Measurements from ENCODE around the gene OR4F29.
"Not testable (repeated sequence)": the region's sequence is repeated elsewhere in the genome, so short reads cannot be mapped to it uniquely, and the experiment has no call there.

OR4F29 gene, protein sequence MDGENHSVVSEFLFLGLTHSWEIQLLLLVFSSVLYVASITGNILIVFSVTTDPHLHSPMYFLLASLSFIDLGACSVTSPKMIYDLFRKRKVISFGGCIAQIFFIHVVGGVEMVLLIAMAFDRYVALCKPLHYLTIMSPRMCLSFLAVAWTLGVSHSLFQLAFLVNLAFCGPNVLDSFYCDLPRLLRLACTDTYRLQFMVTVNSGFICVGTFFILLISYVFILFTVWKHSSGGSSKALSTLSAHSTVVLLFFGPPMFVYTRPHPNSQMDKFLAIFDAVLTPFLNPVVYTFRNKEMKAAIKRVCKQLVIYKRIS

GRCh38 chr1:451578-451977, at the start of gene OR4F29:
OR4F29 (minus strand) TSS chr1:451678; CDS start chr1:451678, 0 bp downstream.
- not testable (repeated sequence) for H3K27ac ChIP-seq
